NCI-H2196 treated with DMSO at 0.1 percent for 48 hours (cell line): ENCODE data around the gene SIK3.

Experiments used
- DNase-seq: peaks from one replicate; lab custom pipeline; 2025; ENCODE audit not compliant: unreplicated experiment; lab: John Stamatoyannopoulos, UW

The SIK3 gene

GRCh38 chr11:116829525-116830183 lies 268.6 kb downstream of the SIK3 start, which contains the start of gene APOC3:
APOC3 (plus strand) TSS chr11:116829907; CDS start chr11:116830583, 676 bp downstream.
- DNase-seq = no peak

- DNase-seq = no peak
Observed at GRCh38 chr11:116828632-116829524, 269.4 kb downstream of the SIK3 start.

GRCh38 chr11:116827461-116827860 lies 270.8 kb downstream of the SIK3 start:
- DNase-seq = no peak

- DNase-seq = no peak
Observed at GRCh38 chr11:116826751-116827431, 271.3 kb downstream of the SIK3 start.

- no peak for DNase-seq
Observed at GRCh38 chr11:116825854-116826750, 272.1 kb downstream of the SIK3 start.

- no peak for DNase-seq
Observed at GRCh38 chr11:116825434-116825833, 272.8 kb downstream of the SIK3 start.

GRCh38 chr11:116823031-116823843 lies 275.0 kb downstream of the SIK3 start, which contains the start of gene APOA4:
APOA4 (minus strand) TSS chr11:116823304; CDS start chr11:116823191, 113 bp downstream.
- no peak for DNase-seq

- DNase-seq = no peak
Observed at GRCh38 chr11:116822575-116822974, 275.7 kb downstream of the SIK3 start.

GRCh38 chr11:116821050-116821918 lies 276.9 kb downstream of the SIK3 start:
- DNase-seq = no peak

- no peak for DNase-seq
Observed at GRCh38 chr11:116819049-116819448, 279.2 kb downstream of the SIK3 start.

GRCh38 chr11:116814502-116814901 lies 283.7 kb downstream of the SIK3 start:
- DNase-seq = no peak

GRCh38 chr11:116813781-116814471 lies 284.3 kb downstream of the SIK3 start:
- DNase-seq = no peak

- DNase-seq = no peak
Observed at GRCh38 chr11:116813170-116813569, 285.1 kb downstream of the SIK3 start.

GRCh38 chr11:116812109-116812508 lies 286.1 kb downstream of the SIK3 start:
- no peak for DNase-seq

GRCh38 chr11:116811194-116811593 lies 287.0 kb downstream of the SIK3 start:
- no peak for DNase-seq

GRCh38 chr11:116808262-116809175 lies 289.7 kb downstream of the SIK3 start:
- no peak for DNase-seq
